Effector memory CD4-positive, alpha-beta T cell (primary cell): ENCODE measurements around the gene RIT1.
"Not testable (repeated sequence)": the region's sequence is repeated elsewhere in the genome, so short reads cannot be mapped to it uniquely, and the experiment has no call there.

Source experiments
- DNase-seq, 3 donors: peaks; one replicate each; pipeline ENCODE4 v3.0.0-alpha.2; 2020
- H3K27ac ChIP-seq: 2 replicates; pipeline ENCODE4 v1.7.0; 2013; ENCODE audit warnings: mild to moderate bottlenecking, low read length, moderate library complexity; ENCODE audit not compliant: insufficient read depth, poor library complexity, severe bottlenecking
- H3K27me3 ChIP-seq: replicated peaks from 2 replicates; pipeline ENCODE4 v1.7.0; 2013; ENCODE audit warnings: mild to moderate bottlenecking, low read length; ENCODE audit not compliant: insufficient read depth, control insufficient read depth, poor library complexity, severe bottlenecking
- H3K36me3 ChIP-seq: 2 replicates; pipeline ENCODE4 v1.7.0; 2013; ENCODE audit warnings: mild to moderate bottlenecking, low read length, moderate library complexity; ENCODE audit not compliant: control insufficient read depth, insufficient read depth
- H3K4me1 ChIP-seq: 2 replicates; pipeline ENCODE4 v1.7.0; 2013; ENCODE audit warnings: low read length, mild to moderate bottlenecking; ENCODE audit not compliant: control insufficient read depth, insufficient read depth, poor library complexity, severe bottlenecking
- H3K4me3 ChIP-seq: 2 replicates; pipeline ENCODE4 v1.7.0; 2013; ENCODE audit warnings: low read length, low read depth, mild to moderate bottlenecking; ENCODE audit not compliant: insufficient read depth, poor library complexity, severe bottlenecking
- H3K9me3 ChIP-seq: 2 replicates; pipeline ENCODE4 v1.7.0; 2013; ENCODE audit warnings: mild to moderate bottlenecking, low read length, moderate library complexity; ENCODE audit not compliant: control insufficient read depth

RIT1 gene

DNA sequence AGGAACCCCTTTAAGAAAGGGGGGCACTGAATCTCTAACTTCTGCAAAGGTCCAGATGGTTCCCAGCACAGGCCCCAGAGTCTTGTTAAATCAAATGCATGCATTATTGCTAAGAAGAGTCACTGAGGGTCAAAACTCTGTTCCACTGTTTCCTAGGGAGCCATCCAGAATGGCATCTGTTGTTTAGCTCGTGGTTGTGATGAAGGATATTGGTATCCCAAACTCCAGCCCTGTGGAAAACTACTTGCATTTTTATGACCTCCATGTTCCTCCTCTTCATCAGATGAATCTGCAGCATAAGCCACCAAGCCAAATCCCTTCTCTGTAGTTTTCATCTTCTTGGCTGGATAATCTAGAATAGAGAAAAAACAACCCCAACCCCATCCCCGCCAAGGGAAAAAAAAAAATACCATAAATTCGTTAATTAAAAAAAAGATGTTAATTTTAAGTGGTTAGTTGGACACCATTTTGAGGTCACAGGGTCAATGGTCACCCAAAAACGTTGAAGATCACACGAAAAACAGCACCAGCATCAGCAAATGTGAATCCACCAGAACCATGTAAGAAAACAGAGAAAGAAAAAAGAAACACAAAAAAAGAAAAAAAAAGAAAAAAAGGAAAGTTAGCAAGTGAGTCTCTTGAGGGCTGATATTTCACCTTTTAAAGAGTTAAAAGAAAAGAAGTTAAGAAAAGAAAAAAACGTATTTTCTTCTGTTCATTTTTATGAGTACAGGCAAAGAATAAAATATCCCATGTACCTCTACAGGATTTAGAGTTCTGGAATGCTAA lies 3.0 kb upstream of the RIT1 start:
- H3K4me1 ChIP-seq, result peaks cover 11% of the 10 kb centered on the region
- H3K9me3 ChIP-seq, result no peaks in the 10 kb centered on the region
- no peak for DNase-seq
- H3K36me3 ChIP-seq, result peaks cover 48% of the 10 kb centered on the region
- H3K4me3 ChIP-seq, result no peak overlapping the region
- no peak overlapping the region for H3K27ac ChIP-seq
- no peaks in the 10 kb centered on the region for H3K27me3 ChIP-seq

DNA sequence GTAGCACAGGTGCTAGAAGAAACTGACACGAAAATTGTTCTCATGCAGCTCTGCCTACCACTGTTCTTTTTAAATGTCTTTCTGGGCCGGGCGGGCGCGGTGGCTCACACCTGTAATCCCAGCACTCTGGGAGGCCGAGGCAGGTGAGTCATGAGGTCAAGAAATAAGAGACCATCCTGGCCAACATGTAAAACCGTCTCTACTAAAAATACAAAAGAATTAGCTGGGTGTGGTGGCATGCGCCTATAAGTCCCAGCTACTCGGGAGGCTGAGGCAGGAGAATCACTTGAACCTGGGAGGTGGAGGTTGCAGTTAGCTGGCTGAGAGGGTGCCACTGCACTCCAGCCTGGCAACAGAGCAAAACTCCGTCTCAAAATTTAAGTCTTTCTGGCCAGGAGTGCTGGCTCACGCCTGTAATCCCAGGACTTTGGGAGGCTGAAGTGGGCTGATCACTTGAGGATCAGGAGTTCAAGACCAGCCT lies 947 bp upstream of the RIT1 start:
- no peak overlapping the region for H3K4me3 ChIP-seq
- no peak overlapping the region for H3K27ac ChIP-seq
- no peak for DNase-seq

DNA sequence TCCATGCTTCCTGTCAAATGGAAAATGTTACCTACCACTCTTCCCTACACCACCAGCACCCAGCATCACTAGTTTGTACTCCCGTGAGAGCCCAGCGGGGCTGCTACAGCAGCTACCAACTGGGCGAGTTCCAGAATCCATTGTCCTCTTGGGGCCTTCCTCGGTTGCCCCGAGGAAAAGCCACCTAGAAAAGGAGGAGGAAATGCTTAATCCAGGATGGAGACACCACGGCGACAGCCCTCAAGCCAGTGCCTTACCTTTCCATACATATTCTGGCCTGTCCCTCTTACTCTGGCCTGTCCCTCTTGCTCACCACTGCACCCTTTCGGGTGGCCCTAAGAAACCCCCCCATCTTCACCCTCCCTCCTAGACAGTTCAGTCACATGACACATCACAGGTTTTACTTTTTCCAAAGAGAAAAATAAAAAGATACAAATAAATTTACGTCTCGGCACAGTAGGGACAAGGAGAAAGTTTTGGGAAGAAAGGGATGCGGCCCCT lies 478 bp downstream of the RIT1 start:
- peaks cover 29% of the 10 kb centered on the region for H3K36me3 ChIP-seq
- no peak for DNase-seq
- peaks cover 11% of the 10 kb centered on the region for H3K4me1 ChIP-seq
- no peaks in the 10 kb centered on the region for H3K9me3 ChIP-seq
- H3K27me3 ChIP-seq, result no peaks in the 10 kb centered on the region
- peak overlapping the region; percentile 74 for H3K27ac ChIP-seq
- H3K4me3 ChIP-seq, result peak overlapping the region; percentile 75

More for the DNA sequence above, 947 bp upstream of the RIT1 start:
- Histone ChIP-seq H3K9me3 (no peaks in the 10 kb centered on the region), H3K27me3 (no peaks in the 10 kb centered on the region), H3K36me3 (peaks cover 33% of the 10 kb centered on the region), H3K4me1 (peaks cover 11% of the 10 kb centered on the region)

DNA sequence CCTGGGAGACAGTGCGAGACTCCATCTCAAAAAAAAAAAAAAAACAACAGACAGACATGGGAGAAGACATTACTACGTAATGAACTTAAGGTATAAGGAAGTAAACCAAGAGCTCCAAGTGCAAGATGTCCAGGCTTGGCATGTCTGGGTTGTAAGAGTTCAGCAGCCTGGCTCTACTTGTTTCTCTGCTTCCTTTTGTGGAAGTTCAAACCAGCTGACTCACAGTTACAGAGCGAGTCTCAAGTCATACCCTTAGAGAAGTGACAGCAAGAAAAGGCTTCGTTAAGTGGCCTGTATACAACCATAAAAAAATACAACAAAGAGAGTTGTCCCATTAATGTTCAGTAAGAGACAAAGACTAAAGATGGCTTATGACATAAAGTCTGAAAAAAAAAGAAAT lies 1.3 kb downstream of the RIT1 start:
- peaks cover 11% of the 10 kb centered on the region for H3K4me1 ChIP-seq
- H3K36me3 ChIP-seq, result peaks cover 35% of the 10 kb centered on the region
- no peak for DNase-seq
- H3K27me3 ChIP-seq, result no peaks in the 10 kb centered on the region
- no peak overlapping the region for H3K4me3 ChIP-seq
- H3K9me3 ChIP-seq, result no peaks in the 10 kb centered on the region
- H3K27ac ChIP-seq, result no peak overlapping the region

DNA sequence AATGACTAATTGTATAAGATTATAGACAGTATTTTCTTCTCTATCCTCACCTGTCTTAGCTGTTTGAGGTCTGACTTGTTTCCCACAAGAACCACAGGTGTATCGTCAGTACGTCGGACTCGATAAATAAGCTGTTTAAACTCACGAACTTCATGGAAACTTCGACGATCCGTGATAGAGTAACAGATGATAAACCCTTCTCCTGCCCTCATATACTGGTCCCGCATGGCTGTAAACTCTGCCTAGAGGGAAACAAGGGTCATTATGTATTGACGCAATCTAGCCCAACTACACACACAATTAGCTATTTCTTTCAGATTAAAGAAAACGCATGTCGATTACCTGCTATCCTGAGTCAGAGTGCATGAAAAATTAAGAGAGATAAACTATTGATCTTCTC lies 6.9 kb downstream of the RIT1 start:
- no peaks in the 10 kb centered on the region for H3K9me3 ChIP-seq
- DNase-seq, result no peak
- H3K27ac ChIP-seq, result no peak overlapping the region
- H3K36me3 ChIP-seq, result peaks cover 67% of the 10 kb centered on the region
- H3K4me3 ChIP-seq, result no peak overlapping the region
- no peaks in the 10 kb centered on the region for H3K27me3 ChIP-seq
- no peaks in the 10 kb centered on the region for H3K4me1 ChIP-seq

DNA sequence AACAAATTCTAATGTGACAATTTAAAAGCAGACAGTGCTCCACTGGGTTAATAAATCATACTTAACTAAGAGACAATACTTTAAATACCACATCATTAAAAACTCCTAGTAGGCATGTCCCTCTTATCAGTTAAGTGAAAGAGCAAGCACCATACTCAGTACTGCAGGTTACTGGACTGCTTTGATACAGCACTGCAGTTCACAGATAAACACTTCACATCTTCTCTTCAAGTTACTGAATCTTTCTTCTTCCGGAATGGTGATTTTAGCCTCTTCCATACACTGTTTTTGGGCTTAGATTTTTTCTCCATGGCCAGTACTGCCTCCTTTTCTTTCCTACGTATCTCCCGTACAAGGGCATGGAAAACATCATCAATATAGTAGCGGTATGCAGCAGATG lies 11.0 kb downstream of the RIT1 start:
- H3K4me1 ChIP-seq, result no peaks in the 10 kb centered on the region
- no peaks in the 10 kb centered on the region for H3K27me3 ChIP-seq
- H3K36me3 ChIP-seq, result peaks cover 50% of the 10 kb centered on the region
- no peak overlapping the region for H3K27ac ChIP-seq
- H3K9me3 ChIP-seq, result no peaks in the 10 kb centered on the region
- no peak for DNase-seq
- H3K4me3 ChIP-seq, result no peak overlapping the region

DNA sequence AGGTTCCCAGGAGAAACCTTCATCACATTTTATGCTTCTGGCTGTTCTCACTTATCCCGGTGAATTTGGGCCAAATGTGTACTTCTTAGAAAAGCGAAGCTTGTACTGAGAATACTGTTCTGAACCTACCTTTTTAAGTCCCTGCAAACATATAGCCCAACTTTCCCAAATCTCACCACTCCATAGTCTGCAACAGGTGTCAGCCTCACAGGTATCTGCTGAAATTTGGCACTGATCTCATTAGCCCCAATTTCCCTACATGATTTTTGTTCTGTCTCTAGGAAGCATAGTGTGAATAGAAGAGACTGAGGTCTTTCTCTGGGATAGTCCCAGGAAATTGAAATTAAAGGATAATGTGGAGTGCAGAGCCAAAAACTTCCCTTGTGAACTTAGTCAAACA lies 11.5 kb downstream of the RIT1 start:
- H3K27me3 ChIP-seq, result no peaks in the 10 kb centered on the region
- no peak overlapping the region for H3K4me3 ChIP-seq
- no peaks in the 10 kb centered on the region for H3K4me1 ChIP-seq
- H3K36me3 ChIP-seq, result peaks cover 45% of the 10 kb centered on the region
- no peak overlapping the region for H3K27ac ChIP-seq
- no peaks in the 10 kb centered on the region for H3K9me3 ChIP-seq
- DNase-seq, result no peak

DNA sequence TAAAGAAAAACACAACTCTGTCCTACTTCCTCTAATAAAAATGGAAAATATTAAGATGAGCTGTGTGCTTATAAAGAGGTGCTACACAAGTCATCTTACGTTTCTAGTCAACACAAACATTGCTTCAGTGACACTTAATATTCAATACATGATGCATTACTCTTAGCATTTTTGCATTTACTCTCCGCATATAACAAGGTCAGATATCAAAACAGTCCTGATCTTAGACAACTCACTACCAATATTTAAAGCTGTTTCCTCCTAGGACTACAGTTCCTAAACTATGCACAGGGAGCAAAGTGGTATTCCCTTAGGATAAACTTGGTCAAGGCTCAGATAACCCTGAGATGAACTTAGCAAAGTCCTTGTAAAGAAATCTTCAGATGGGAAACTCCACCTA lies 12.3 kb downstream of the RIT1 start:
- no peaks in the 10 kb centered on the region for H3K4me1 ChIP-seq
- H3K27me3 ChIP-seq, result no peaks in the 10 kb centered on the region
- peaks cover 38% of the 10 kb centered on the region for H3K36me3 ChIP-seq
- no peak for DNase-seq
- H3K9me3 ChIP-seq, result no peaks in the 10 kb centered on the region
- H3K4me3 ChIP-seq, result no peak overlapping the region
- H3K27ac ChIP-seq, result no peak overlapping the region

DNA sequence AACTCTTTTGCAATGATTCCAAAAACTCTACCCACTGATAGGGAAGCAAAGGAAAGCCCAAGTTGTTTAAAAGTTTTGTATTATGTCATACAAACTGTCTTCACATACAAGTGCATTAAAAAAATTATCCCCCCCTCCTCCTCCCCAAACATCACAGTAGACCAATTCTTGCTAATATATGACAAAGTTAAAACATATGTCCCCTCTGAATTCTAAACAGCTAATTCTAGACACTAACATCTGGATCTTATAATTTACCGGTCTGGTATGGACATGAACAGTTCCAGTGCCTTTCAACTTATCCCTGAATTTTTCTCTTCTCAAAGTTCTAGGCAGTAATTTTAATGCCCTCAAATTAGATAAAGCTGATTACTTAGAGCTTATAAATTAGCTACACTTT lies 13.4 kb downstream of the RIT1 start:
- H3K4me1 ChIP-seq, result peaks cover 3% of the 10 kb centered on the region
- H3K36me3 ChIP-seq, result peaks cover 29% of the 10 kb centered on the region
- H3K4me3 ChIP-seq, result no peak overlapping the region

DNA sequence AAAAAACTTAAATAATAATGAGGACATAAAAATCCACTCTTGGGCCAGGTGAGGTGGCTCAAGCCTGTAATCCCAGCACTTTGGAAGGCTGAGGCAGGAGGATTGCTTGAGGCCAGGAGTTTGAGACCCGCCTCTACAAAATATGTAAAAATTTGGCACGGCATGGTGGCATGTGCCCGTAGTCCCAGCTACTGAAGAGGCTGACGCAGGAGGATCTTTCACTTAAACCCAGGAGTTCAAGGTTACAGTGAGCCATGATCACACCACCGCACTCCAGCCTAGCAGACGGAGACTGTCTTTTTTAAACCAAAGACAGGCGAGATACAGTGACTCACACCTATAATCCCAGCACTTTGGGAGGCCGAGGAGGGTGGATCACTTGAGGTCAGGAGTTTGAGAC lies 14.7 kb downstream of the RIT1 start:
- peaks cover 26% of the 10 kb centered on the region for H3K36me3 ChIP-seq
- not testable (repeated sequence) for H3K27me3 ChIP-seq, DNase-seq, H3K27ac ChIP-seq, H3K9me3 ChIP-seq, H3K4me3 ChIP-seq, H3K4me1 ChIP-seq

More for the DNA sequence above, 13.4 kb downstream of the RIT1 start:
- H3K27me3 ChIP-seq, result no peaks in the 10 kb centered on the region
- no peak overlapping the region for H3K27ac ChIP-seq
- no peak for DNase-seq
- no peaks in the 10 kb centered on the region for H3K9me3 ChIP-seq
